Nephron (organoid): ENCODE data around the gene HS6ST1.
"Not testable (repeated sequence)": the region's sequence is repeated elsewhere in the genome, so short reads cannot be mapped to it uniquely, and the experiment has no call there.

Experiments
- H3K27ac Mint-ChIP-seq, 3 experiments: 2 replicates each; pipeline ENCODE4 v1.8.0; 2020; ENCODE audit warnings: mixed read lengths in 3 of 3, mild to moderate bottlenecking in 2 of 3, moderate library complexity in 1 of 3
- H3K27me3 Mint-ChIP-seq: 2 replicates; pipeline ENCODE4 v1.8.0; 2021; ENCODE audit warnings: low read depth, mild to moderate bottlenecking, moderate library complexity, mixed read lengths
- H3K36me3 Mint-ChIP-seq: 2 replicates; pipeline ENCODE4 v1.8.0; 2020; ENCODE audit warnings: low read depth, mixed read lengths
- H3K4me1 Mint-ChIP-seq: 2 replicates; pipeline ENCODE4 v1.8.0; 2020; ENCODE audit warnings: mixed read lengths
- H3K4me3 Mint-ChIP-seq, 3 experiments: 2 replicates each; pipeline ENCODE4 v1.8.0; 2020; ENCODE audit warnings: mild to moderate bottlenecking in 3 of 3, mixed read lengths in 3 of 3, moderate library complexity in 2 of 3
- H3K9me3 Mint-ChIP-seq: 2 replicates; pipeline ENCODE4 v1.8.0; 2020; ENCODE audit warnings: mixed read lengths
- TF ChIP-seq, protein P1 (sequence below), 3 experiments: fragments of 200-600 bp; sonication (generic); IDR thresholded peaks; one replicate each; pipeline ENCODE4 v1.5.0; 2021; ENCODE audit warnings: antibody characterized with exemption in 3 of 3; ENCODE audit not compliant: unreplicated experiment in 3 of 3

Gene HS6ST1

DNA sequence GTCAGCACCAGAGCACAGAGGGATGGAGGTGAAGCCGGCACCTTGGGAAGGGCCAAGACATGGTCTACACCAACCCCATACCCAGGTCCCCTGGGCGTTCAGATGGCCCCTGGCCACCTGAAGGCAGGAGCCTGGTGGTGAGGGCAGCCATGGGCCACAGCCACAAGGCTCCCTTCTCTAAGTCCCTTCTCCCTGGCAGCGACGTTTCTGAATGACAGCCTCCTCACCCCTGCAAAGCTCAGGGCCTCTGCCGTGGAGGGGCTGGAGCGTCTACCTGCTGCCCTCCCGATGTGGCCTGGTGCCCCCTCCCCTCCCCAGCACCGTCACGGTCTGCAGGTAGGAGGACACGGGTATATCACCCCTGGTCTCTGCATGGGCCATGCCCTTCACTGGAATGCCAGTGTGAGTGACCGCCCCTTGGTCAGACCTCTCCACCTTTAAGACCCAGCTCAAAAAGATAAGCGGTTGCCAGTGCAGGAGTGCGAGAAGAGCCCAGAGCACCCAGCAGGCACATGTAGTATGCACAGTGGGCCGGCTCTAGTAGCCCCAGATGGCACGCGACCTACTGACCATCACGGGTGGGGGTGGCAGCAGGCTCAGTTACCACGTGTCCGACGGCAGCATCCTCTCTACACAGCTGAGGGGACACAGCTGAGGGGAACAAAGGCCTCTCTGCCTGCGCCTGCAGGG is 46.6 kb downstream of the HS6ST1 start:
- Mint-ChIP-seq H3K4me1 (no peaks in the 10 kb centered on the region), H3K9me3 (peaks cover 11% of the 10 kb centered on the region), H3K27ac (no peak overlapping the region), H3K27me3 (no peaks in the 10 kb centered on the region), H3K4me3 (no peak overlapping the region), H3K36me3 (peaks cover 31% of the 10 kb centered on the region)
- TF ChIP-seq, protein P1, sequence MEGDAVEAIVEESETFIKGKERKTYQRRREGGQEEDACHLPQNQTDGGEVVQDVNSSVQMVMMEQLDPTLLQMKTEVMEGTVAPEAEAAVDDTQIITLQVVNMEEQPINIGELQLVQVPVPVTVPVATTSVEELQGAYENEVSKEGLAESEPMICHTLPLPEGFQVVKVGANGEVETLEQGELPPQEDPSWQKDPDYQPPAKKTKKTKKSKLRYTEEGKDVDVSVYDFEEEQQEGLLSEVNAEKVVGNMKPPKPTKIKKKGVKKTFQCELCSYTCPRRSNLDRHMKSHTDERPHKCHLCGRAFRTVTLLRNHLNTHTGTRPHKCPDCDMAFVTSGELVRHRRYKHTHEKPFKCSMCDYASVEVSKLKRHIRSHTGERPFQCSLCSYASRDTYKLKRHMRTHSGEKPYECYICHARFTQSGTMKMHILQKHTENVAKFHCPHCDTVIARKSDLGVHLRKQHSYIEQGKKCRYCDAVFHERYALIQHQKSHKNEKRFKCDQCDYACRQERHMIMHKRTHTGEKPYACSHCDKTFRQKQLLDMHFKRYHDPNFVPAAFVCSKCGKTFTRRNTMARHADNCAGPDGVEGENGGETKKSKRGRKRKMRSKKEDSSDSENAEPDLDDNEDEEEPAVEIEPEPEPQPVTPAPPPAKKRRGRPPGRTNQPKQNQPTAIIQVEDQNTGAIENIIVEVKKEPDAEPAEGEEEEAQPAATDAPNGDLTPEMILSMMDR (IDR thresholded peaks at IDR 0.05; ENCODE audit: unreplicated experiment in 3 of 3) = no peak

- TF ChIP-seq, protein P1 (IDR thresholded peaks at IDR 0.05; ENCODE audit: unreplicated experiment in 3 of 3) = no peak
- H3K4me1 Mint-ChIP-seq = no peaks in the 10 kb centered on the region
Measured at GRCh38 chr2:128271597-128271910, 47.1 kb downstream of the HS6ST1 start.

DNA sequence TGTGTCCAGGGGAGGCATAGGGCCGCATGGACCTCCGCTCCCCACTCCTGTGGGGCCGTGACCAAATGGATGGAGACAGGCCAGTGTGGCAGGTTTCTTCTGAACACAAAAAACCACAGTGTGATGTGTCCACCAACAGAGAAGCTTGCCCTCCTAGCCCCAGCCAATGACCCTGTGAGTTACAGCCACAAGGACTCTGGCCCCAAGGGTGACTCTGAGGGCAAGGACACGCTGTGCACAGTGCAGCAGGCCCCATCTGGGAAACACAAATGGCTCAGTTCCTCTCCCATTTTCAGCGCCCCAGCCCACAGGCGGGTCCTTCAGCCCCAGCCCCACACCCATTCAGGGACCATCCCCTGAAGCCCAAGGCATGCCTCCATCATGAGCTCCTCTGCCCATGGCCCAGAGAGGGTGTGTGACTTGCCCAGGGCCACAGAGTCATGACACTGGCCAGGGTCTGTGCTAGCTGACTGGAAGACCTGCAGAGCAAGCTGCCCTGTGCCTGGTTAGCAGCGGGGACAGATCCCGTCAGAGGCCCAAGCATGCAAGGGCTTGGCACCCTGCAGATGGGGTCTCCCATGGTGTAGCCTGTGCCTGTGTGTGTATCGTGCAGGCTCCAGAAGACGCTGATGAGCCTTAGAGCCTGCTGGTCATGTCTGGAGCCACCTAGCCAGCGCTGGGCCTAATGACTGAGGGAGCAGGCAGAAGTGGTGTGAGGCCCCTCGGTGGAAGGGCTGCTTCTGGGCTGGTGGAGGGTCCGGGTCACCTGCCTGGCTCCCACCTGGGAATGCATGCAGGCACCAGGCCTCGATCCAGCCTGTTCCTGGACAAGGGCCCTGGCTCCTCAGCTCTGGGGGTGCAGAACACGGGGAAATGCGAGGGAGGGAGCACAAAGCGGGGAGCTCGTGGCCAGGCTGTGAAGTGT is 47.7 kb downstream of the HS6ST1 start:
- Mint-ChIP-seq H3K27me3 (no peaks in the 10 kb centered on the region), H3K4me1 (no peaks in the 10 kb centered on the region)
- TF ChIP-seq, protein P1 (IDR thresholded peaks at IDR 0.05; ENCODE audit: unreplicated experiment in 3 of 3) = no peak

More at GRCh38 chr2:128271597-128271910, 47.1 kb downstream of the HS6ST1 start:
- Mint-ChIP-seq H3K36me3 (peaks cover 28% of the 10 kb centered on the region), H3K27me3 (no peaks in the 10 kb centered on the region), H3K9me3 (peaks cover 11% of the 10 kb centered on the region), H3K27ac (no peak overlapping the region), H3K4me3 (no peak overlapping the region)

GRCh38 chr2:128269990-128270671 is 48.5 kb downstream of the HS6ST1 start:
- peaks cover 14% of the 10 kb centered on the region for H3K36me3 Mint-ChIP-seq
- H3K27ac Mint-ChIP-seq = no peak overlapping the region
- H3K4me3 Mint-ChIP-seq = no peak overlapping the region
- no peaks in the 10 kb centered on the region for H3K27me3 Mint-ChIP-seq
- TF ChIP-seq, protein P1 (IDR thresholded peaks at IDR 0.05; ENCODE audit: unreplicated experiment in 3 of 3) = no peak
- peaks cover 10% of the 10 kb centered on the region for H3K9me3 Mint-ChIP-seq
- no peaks in the 10 kb centered on the region for H3K4me1 Mint-ChIP-seq

More for the DNA sequence above, 47.7 kb downstream of the HS6ST1 start:
- Mint-ChIP-seq H3K27ac (no peak overlapping the region), H3K4me3 (no peak overlapping the region), H3K36me3 (peaks cover 22% of the 10 kb centered on the region), H3K9me3 (peaks cover 11% of the 10 kb centered on the region)

DNA sequence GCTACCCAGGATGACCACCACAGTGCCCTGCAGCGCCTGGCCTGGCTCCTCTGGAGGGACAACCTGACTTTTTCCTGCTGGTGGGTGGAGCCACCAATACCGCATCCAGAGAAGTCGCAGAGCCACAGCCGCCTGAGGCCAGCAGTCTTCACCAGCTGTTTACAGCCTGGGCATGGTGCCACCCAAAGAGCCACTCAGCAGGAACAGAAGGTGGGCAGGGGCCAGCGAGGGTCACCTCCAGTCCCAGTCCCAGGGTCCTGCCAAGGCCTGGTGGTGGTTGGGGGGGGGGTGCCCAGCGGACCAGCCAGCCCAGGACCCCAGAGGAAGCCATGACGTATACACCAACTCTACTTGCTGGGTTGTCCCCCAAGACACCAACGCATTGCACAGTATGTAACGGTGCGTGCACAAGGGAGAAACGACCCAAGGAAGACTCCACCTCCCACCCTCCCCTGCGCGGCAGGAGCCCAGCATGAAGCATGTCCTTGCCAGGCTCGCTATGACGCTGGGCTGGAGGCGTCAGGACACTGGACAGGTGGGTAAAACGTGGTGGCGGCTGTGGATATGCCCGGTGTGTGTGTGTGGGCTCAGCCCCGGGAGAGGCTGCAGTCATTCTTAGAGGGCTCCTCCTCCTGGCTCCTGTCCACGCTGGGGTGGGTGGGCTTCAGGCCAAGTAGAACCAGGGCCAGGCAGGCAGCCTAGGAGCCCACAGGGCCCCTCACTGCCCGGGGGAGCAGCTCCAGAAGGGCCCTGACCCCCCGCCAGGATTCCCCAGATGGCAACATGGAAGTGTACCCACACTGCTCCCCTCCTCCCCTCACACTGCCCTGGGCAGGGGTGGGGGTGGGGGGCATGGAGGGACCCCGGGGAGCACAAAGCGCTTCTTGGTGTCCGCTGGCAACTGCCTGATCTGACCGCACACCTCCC is 49.3 kb downstream of the HS6ST1 start:
- no peaks in the 10 kb centered on the region for H3K4me1 Mint-ChIP-seq
- no peak overlapping the region for H3K4me3 Mint-ChIP-seq
- peaks cover 5% of the 10 kb centered on the region for H3K9me3 Mint-ChIP-seq
- no peak overlapping the region for H3K27ac Mint-ChIP-seq
- H3K36me3 Mint-ChIP-seq = peaks cover 11% of the 10 kb centered on the region
- no peaks in the 10 kb centered on the region for H3K27me3 Mint-ChIP-seq
- TF ChIP-seq, protein P1 (IDR thresholded peaks at IDR 0.05; ENCODE audit: unreplicated experiment in 3 of 3) = no peak

DNA sequence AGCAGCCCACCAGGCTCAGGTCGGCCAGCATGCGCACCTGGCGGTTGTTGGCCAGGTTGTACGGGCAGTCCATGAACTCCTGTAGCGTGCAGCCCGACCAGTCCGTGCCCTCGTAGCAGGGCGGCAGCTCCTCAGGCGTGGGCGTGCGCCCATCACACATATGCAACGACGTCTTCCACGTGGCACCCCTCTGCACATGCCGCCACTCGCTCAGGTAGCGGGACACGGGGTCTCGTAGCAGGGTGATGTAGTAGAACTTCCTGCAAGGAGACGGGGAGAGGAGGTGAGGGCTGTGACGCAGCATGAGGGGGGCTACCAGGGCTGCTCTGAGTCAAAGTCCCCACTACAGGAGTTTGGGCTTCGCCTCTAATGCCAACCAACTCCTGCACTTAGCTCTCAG is 50.1 kb downstream of the HS6ST1 start:
- not testable (repeated sequence) for H3K27me3 Mint-ChIP-seq, H3K36me3 Mint-ChIP-seq, H3K9me3 Mint-ChIP-seq, H3K4me3 Mint-ChIP-seq, H3K4me1 Mint-ChIP-seq, H3K27ac Mint-ChIP-seq

DNA sequence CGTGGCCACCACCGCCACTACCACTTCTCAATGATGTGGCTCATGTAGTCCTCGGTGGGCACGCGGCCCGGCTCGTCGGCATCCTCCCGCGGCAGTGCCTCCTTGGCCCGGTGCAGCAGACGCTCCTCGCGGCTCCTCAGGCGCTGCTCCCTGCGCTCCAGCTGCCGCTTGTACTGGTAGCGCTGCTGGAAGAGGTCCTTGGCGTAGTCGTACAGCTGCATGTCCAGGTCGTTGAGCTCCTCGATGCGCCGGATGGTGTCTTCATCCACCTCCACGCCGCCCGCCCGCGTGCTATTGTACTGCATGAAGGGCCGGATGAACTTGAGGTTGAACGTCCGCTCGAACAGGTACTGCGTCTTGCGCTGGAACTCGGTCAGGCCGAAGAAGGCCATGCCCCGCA is 50.5 kb downstream of the HS6ST1 start:
- not testable (repeated sequence) for H3K4me1 Mint-ChIP-seq, H3K9me3 Mint-ChIP-seq, H3K27ac Mint-ChIP-seq, H3K27me3 Mint-ChIP-seq, H3K4me3 Mint-ChIP-seq, H3K36me3 Mint-ChIP-seq

- not testable (repeated sequence) for H3K4me1 Mint-ChIP-seq, H3K27me3 Mint-ChIP-seq, H3K9me3 Mint-ChIP-seq, H3K36me3 Mint-ChIP-seq, H3K27ac Mint-ChIP-seq, H3K4me3 Mint-ChIP-seq
Measured at GRCh38 chr2:128267649-128268048, 51.0 kb downstream of the HS6ST1 start.
